Activated CD8-positive, alpha-beta memory T cell treated with anti-CD3 and anti-CD28 coated beads for 1 hour (primary cell): ENCODE measurements around the gene BGN.

Experiments used
- DNase-seq, 2 donors: peaks; one replicate each; pipeline ENCODE4 v3.0.0-alpha.2; 2020; ENCODE audit warnings: low read depth in 1 of 2; ENCODE audit errors: extremely low read depth in 1 of 2

BGN gene

GRCh38 chrX:153481043-153481442 lies 13.7 kb upstream of the BGN start:
- DNase-seq = no peak

GRCh38 chrX:153482376-153483015 lies 12.3 kb upstream of the BGN start:
- DNase-seq = no peak

GRCh38 chrX:153485396-153486080 lies 9.2 kb upstream of the BGN start:
- no peak for DNase-seq

GRCh38 chrX:153486171-153486570 lies 8.6 kb upstream of the BGN start:
- no peak for DNase-seq

- no peak for DNase-seq
These were observed 7.1 kb upstream of the BGN start for GRCh38 chrX:153487590-153488071.

GRCh38 chrX:153488231-153488914 lies 6.4 kb upstream of the BGN start:
- DNase-seq = no peak

GRCh38 chrX:153490217-153490930 lies 4.4 kb upstream of the BGN start:
- no peak for DNase-seq

- DNase-seq = no peak
These were observed 3.3 kb upstream of the BGN start for GRCh38 chrX:153491351-153491914.

GRCh38 chrX:153491918-153492317 lies 2.9 kb upstream of the BGN start:
- no peak for DNase-seq

- DNase-seq = no peak
These were observed 2.2 kb upstream of the BGN start for GRCh38 chrX:153492543-153492942.

GRCh38 chrX:153493085-153493484 lies 1.7 kb upstream of the BGN start:
- no peak for DNase-seq

- DNase-seq = no peak
These were observed 719 bp upstream of the BGN start for GRCh38 chrX:153494061-153494460.

GRCh38 chrX:153495362-153495751 lies 577 bp downstream of the BGN start:
- DNase-seq = no peak

- DNase-seq = no peak
These were observed 1.3 kb downstream of the BGN start for GRCh38 chrX:153495903-153496589.

- DNase-seq = no peak
These were observed 1.8 kb downstream of the BGN start for GRCh38 chrX:153496590-153496959.

GRCh38 chrX:153498453-153498852 lies 3.7 kb downstream of the BGN start:
- no peak for DNase-seq

- no peak for DNase-seq
These were observed 4.6 kb downstream of the BGN start for GRCh38 chrX:153499341-153499740.

GRCh38 chrX:153499876-153500275 lies 5.1 kb downstream of the BGN start:
- DNase-seq = no peak

GRCh38 chrX:153500676-153501280 lies 6.0 kb downstream of the BGN start:
- no peak for DNase-seq

- DNase-seq = no peak
These were observed 6.8 kb downstream of the BGN start for GRCh38 chrX:153501530-153501929.
